ENCODE results near the gene ANKZF1. TPM values are rescaled to one million over a fixed set of nuclear protein-coding genes. Genes with fewer than 3 reads are reported as not detected.
A peak's percentile ranks its signal among the peaks of the same experiment; 100 is the strongest.

Gene ANKZF1
- total RNA-seq, 4 donors from 2014 or later, result 38.6 to 252 (median 61.7) TPM

DNA sequence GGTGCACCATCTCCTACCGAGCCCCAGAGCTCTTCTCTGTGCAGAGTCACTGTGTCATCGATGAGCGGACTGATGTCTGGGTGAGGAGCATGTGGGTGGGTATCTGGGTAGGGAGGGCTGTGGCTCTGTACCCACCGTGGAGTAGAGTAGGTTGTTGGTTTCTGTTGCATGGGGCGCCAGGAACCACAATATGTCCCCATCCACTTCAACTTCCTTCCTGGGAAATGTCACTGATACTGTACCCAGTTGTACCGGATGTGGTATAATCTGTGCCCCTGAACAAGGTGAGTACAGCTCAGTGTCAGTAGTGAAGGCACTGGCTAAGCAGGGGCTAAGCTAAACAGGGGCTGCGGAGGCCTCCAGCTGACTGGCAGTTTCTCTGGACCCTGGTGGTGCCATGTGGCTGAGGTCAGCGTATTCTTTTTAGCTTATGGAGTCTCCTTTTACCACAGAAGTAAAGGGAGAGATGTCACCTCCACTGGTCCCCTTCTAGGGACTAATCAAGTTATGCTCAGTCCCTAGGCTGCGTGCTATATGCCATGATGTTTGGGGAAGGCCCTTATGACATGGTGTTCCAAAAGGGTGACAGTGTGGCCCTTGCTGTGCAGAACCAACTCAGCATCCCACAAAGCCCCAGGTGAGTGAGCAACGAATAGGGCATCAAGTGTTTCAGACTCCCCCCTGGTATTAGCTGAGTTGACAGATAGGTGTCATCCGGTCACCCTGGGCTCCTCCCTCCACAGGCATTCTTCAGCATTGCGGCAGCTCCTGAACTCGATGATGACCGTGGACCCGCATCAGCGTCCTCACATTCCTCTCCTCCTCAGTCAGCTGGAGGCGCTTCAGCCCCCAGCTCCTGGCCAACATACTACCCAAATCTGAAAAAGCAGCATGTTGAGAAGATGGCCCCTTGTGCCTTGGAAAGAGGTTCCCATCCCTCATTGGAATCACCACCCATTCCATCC lies 18.4 kb downstream of the ANKZF1 start:
- H3K27ac ChIP-seq, result peak overlapping the region; percentile 86
- 89% methylated on average over 14 of the region's 17 CpGs for WGBS
- TF ChIP-seq POLR2AphosphoS5 (IDR thresholded peaks at IDR 0.05) (no peak), POLR2A (IDR thresholded peaks at IDR 0.05) (no peak)
- no peak for DNase-seq (ENCODE audit: low spot score in 2 of 2)
- peak overlapping the region; percentile 17 for H3K4me3 ChIP-seq
- peaks cover 20% of the 10 kb centered on the region for H3K36me3 ChIP-seq
- H3K9me3 ChIP-seq, result no peaks in the 10 kb centered on the region
- peaks cover 90% of the 10 kb centered on the region for H3K4me1 ChIP-seq
- H3K27me3 ChIP-seq, result no peaks in the 10 kb centered on the region

DNA sequence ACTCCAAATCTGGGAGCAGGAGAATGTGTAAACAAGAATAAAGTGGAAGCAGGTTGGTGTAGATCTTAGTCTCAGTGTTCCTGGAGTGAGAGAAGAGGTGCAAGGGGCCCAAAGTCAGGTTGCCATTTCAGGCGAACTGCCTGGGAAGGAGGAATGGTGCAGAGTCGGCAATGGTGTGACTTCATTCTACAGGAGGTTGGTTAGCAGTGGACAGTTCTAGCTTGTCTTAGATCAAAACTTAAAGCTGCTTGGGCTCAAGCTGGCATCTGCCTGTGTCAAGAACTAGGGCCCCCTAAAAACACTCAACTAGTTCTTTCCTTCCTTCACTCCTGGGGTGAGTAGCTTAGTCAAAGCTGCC lies 19.2 kb downstream of the ANKZF1 start:
- Histone ChIP-seq H3K36me3 (peaks cover 20% of the 10 kb centered on the region), H3K9me3 (no peaks in the 10 kb centered on the region), H3K27ac (peak overlapping the region; percentile 86), H3K27me3 (no peaks in the 10 kb centered on the region), H3K4me3 (peak overlapping the region; percentile 17), H3K4me1 (peaks cover 89% of the 10 kb centered on the region)
- TF ChIP-seq EP300 (IDR thresholded peaks at IDR 0.05), result no peak
- no peak for TF ChIP-seq POLR2AphosphoS5 (IDR thresholded peaks at IDR 0.05)
- TF ChIP-seq POLR2A (IDR thresholded peaks at IDR 0.05), result no peak
- TF ChIP-seq, protein P1, sequence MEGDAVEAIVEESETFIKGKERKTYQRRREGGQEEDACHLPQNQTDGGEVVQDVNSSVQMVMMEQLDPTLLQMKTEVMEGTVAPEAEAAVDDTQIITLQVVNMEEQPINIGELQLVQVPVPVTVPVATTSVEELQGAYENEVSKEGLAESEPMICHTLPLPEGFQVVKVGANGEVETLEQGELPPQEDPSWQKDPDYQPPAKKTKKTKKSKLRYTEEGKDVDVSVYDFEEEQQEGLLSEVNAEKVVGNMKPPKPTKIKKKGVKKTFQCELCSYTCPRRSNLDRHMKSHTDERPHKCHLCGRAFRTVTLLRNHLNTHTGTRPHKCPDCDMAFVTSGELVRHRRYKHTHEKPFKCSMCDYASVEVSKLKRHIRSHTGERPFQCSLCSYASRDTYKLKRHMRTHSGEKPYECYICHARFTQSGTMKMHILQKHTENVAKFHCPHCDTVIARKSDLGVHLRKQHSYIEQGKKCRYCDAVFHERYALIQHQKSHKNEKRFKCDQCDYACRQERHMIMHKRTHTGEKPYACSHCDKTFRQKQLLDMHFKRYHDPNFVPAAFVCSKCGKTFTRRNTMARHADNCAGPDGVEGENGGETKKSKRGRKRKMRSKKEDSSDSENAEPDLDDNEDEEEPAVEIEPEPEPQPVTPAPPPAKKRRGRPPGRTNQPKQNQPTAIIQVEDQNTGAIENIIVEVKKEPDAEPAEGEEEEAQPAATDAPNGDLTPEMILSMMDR (IDR thresholded peaks at IDR 0.05), result no peak
- WGBS, result 41% methylated on average over 2 of the region's 2 CpGs
- DNase-seq (ENCODE audit: low spot score in 2 of 2), result no peak

DNA sequence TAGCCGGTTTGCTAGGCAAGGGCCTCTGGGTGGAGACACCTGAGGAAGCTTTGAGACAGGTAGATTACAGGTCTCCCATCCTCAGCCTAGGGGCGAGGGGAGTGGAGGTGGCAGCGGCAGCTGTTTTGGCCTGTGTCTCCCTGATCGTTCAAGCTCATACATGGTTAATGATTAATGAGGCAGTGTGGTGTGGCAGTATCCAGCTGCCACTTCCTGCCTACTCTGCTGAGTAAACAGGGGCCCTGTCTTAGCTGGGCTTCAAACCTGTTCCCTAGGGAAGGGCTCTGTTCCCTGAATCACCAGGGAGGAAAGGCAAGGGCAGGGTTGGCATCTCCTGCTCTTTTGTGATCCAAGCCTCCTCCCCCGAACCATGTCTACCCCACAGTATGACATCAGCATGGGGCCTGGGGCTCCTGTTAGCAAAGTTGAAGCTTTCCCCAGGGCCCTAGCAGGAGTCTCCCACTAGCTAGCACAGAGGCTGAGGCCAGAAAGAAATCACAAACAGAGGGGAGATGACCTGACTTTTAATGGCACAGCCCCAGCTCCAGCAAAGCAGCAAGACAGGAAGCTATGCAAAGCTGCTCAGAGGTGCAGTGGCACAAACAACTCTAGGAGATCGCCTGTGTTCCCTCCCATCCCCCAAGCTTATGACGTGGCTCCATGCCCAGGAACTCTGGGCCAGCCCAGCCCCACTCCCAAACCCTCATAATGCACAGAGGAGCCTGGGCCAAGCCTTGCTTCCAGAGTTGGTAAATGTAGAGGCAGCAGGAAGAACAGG lies 19.8 kb downstream of the ANKZF1 start:
- DNase-seq (ENCODE audit: low spot score in 2 of 2), result peak; percentile 87 to 89
- Histone ChIP-seq H3K4me3 (peak overlapping the region; percentile 23), H3K36me3 (peaks cover 20% of the 10 kb centered on the region), H3K27me3 (no peaks in the 10 kb centered on the region), H3K9me3 (no peaks in the 10 kb centered on the region), H3K4me1 (peaks cover 92% of the 10 kb centered on the region), H3K27ac (peak overlapping the region; percentile 86)
- 14% methylated on average over 6 of the region's 7 CpGs for WGBS
- TF ChIP-seq, protein P1 (IDR thresholded peaks at IDR 0.05), result no peak
- peak in 2 of 3 donors; percentile 15 to 74 for TF ChIP-seq POLR2AphosphoS5 (IDR thresholded peaks at IDR 0.05)
- no peak for TF ChIP-seq POLR2A (IDR thresholded peaks at IDR 0.05)

DNA sequence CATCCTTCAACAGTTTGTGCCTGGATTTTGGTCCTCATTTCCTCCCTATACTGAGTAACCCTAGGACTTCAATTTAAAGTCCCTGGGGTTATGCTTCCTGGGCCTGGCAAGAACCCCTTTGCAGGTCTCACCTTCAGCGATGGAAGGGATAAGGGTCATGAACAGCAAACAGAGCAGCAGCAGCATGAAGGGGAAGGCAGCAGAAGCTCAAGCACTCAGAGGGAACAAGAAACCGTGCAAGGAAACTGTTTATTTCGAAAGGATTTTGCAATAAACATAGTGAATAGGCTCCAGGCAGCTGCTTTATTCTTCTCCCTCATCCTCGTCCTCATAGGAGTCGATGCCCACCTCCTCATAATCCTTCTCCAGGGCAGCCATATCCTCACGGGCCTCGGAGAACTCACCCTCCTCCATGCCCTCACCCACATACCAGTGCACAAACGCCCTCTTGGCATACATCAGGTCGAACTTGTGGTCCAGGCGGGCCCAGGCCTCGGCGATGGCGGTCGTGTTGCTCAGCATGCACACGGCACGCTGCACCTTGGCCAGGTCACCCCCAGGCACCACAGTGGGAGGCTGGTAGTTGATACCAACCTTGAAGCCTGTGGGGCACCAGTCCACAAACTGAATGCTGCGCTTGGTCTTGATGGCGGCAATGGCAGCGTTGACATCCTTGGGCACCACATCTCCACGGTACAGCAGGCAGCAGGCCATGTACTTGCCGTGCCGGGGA lies 20.6 kb downstream of the ANKZF1 start:
- peak overlapping the region; percentile 23 for H3K4me3 ChIP-seq
- WGBS, result 56% methylated on average over 17 of the region's 22 CpGs
- TF ChIP-seq EP300 (IDR thresholded peaks at IDR 0.05) (no peak), POLR2AphosphoS5 (IDR thresholded peaks at IDR 0.05) (no peak), POLR2A (IDR thresholded peaks at IDR 0.05) (no peak)
- TF ChIP-seq, protein P1 (IDR thresholded peaks at IDR 0.05), result no peak

DNA sequence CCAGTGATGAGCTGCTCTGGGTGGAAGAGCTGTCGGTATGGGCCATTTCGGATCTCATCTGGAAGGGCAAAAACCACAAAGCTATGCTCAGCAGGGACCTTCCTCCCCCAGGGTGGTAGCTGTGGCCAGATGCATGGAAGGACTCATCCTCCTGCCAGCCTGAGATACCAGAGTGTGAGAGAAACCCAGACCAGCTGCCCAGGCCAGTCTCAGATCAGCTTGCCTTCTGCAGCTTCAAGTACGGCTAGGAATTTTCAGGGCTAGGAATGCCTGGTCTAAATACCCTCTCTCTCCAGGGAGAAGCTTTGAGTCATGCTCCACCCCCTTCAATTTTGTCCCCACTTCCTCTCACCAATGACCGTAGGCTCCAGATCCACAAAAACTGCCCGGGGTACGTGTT lies 22.1 kb downstream of the ANKZF1 start:
- peak overlapping the region; percentile 66 for H3K4me3 ChIP-seq
- H3K36me3 ChIP-seq, result peaks cover 20% of the 10 kb centered on the region
- no peak for DNase-seq (ENCODE audit: low spot score in 2 of 2)
- H3K9me3 ChIP-seq, result no peaks in the 10 kb centered on the region
- peak overlapping the region; percentile 83 for H3K27ac ChIP-seq
- WGBS, result 66% methylated on average over 6 of the region's 6 CpGs
- no peak for TF ChIP-seq POLR2A (IDR thresholded peaks at IDR 0.05)
- no peak for TF ChIP-seq POLR2AphosphoS5 (IDR thresholded peaks at IDR 0.05)
- no peak for TF ChIP-seq EP300 (IDR thresholded peaks at IDR 0.05)
- TF ChIP-seq, protein P1 (IDR thresholded peaks at IDR 0.05), result no peak
- peaks cover 83% of the 10 kb centered on the region for H3K4me1 ChIP-seq
- no peaks in the 10 kb centered on the region for H3K27me3 ChIP-seq

More for the DNA sequence above, 20.6 kb downstream of the ANKZF1 start:
- peaks cover 93% of the 10 kb centered on the region for H3K4me1 ChIP-seq
- H3K36me3 ChIP-seq, result peaks cover 20% of the 10 kb centered on the region
- H3K9me3 ChIP-seq, result no peaks in the 10 kb centered on the region
- H3K27me3 ChIP-seq, result no peaks in the 10 kb centered on the region
- no peak for DNase-seq (ENCODE audit: low spot score in 2 of 2)
- peak overlapping the region; percentile 86 for H3K27ac ChIP-seq

Measured in suprapubic skin (tissue), 4 donors.